GM21723 (cell line): ENCODE data around the gene B4GALT5.
A peak's percentile ranks its signal among the peaks of the same experiment; 100 is the strongest.
"Not testable (repeated sequence)": the region's sequence is repeated elsewhere in the genome, so short reads cannot be mapped to it uniquely, and the experiment has no call there.

ENCODE experiments used
- ATAC-seq: cut with Tn5 transposase; IDR thresholded peaks from one replicate; pipeline ENCODE4 v1.9.1; 2021; ENCODE audit warnings: mild to moderate bottlenecking, moderate library complexity; ENCODE audit not compliant: unreplicated experiment

B4GALT5 gene

GRCh38 chr20:49631061-49631716, 82.5 kb downstream of the B4GALT5 start:
- peak; percentile 45 for ATAC-seq

GRCh38 chr20:49630396-49630951, 83.2 kb downstream of the B4GALT5 start:
- ATAC-seq: peak; percentile 83

- ATAC-seq: no peak
These were observed 84.1 kb downstream of the B4GALT5 start for GRCh38 chr20:49629606-49630005.

GRCh38 chr20:49628280-49628679, 85.4 kb downstream of the B4GALT5 start:
- not testable (repeated sequence) for ATAC-seq

GRCh38 chr20:49627329-49627761, 86.3 kb downstream of the B4GALT5 start:
- no peak for ATAC-seq

GRCh38 chr20:49624988-49625387, 88.7 kb downstream of the B4GALT5 start:
- not testable (repeated sequence) for ATAC-seq

GRCh38 chr20:49624317-49624716, 89.4 kb downstream of the B4GALT5 start:
- ATAC-seq: no peak

GRCh38 chr20:49622243-49622642, 91.4 kb downstream of the B4GALT5 start:
- no peak for ATAC-seq

- peak; percentile 82 for ATAC-seq
These were observed 93.1 kb downstream of the B4GALT5 start for GRCh38 chr20:49620364-49621240.

- ATAC-seq: no peak
These were observed 94.3 kb downstream of the B4GALT5 start for GRCh38 chr20:49619113-49620048.

GRCh38 chr20:49618289-49618688, 95.4 kb downstream of the B4GALT5 start:
- no peak for ATAC-seq

- not testable (repeated sequence) for ATAC-seq
These were observed 96.3 kb downstream of the B4GALT5 start for GRCh38 chr20:49617394-49617793.

GRCh38 chr20:49616154-49617007, 97.3 kb downstream of the B4GALT5 start:
- no peak for ATAC-seq

GRCh38 chr20:49615401-49616153, 98.1 kb downstream of the B4GALT5 start:
- ATAC-seq: no peak

- ATAC-seq: not testable (repeated sequence)
These were observed 98.7 kb downstream of the B4GALT5 start for GRCh38 chr20:49615051-49615400.

- ATAC-seq: no peak
These were observed 99.2 kb downstream of the B4GALT5 start for GRCh38 chr20:49614338-49615050.

GRCh38 chr20:49612127-49612738, 101.4 kb downstream of the B4GALT5 start:
- ATAC-seq: no peak

GRCh38 chr20:49611539-49612126, 102.0 kb downstream of the B4GALT5 start:
- not testable (repeated sequence) for ATAC-seq
